Activated CD8-positive, alpha-beta memory T cell treated with anti-CD3 and anti-CD28 coated beads, Interleukin-2, amount 10 ng/mL, durations not matched to agents 7 days and 5 days (primary cell): ENCODE results near the gene PPP1R18. TPM values are rescaled to one million over a fixed set of nuclear protein-coding genes. Genes with fewer than 3 reads are reported as not detected.

Source experiments
- ATAC-seq: fragments of 150-1000 bp; cut with Tn5 transposase; one replicate; pipeline ENCODE4 v1.10.0; 2021; ENCODE audit warnings: moderate library complexity
- CTCF ChIA-PET: fragments of 350-600 bp; sonication (Branson Sonifier 250); formaldehyde crosslinking; loops from one replicate; lab custom pipeline; 2021; ENCODE audit warnings: antibody characterized with exemption; lab: Charles Lee
- DNase-seq: peaks from one replicate; pipeline ENCODE4 v3.0.0-alpha.2; 2020
- H3K27ac Mint-ChIP-seq: one replicate; pipeline ENCODE4 v1.8.0; 2021; ENCODE audit warnings: mild to moderate bottlenecking, mixed read lengths
- H3K27me3 Mint-ChIP-seq: one replicate; pipeline ENCODE4 v1.8.0; 2021; ENCODE audit warnings: mixed read lengths
- H3K36me3 Mint-ChIP-seq: one replicate; pipeline ENCODE4 v1.8.0; 2021; ENCODE audit warnings: mild to moderate bottlenecking, mixed read lengths
- H3K4me1 Mint-ChIP-seq: one replicate; pipeline ENCODE4 v1.8.0; 2021; ENCODE audit warnings: mixed read lengths
- H3K4me3 Mint-ChIP-seq: one replicate; pipeline ENCODE4 v1.8.0; 2021; ENCODE audit warnings: mild to moderate bottlenecking, moderate library complexity, mixed read lengths
- H3K9me3 Mint-ChIP-seq: one replicate; pipeline ENCODE4 v1.8.0; 2022; ENCODE audit warnings: low read depth, mixed read lengths
- total RNA-seq, 2 experiments: library from RNA; stranded (reverse); gene quantifications; one replicate each; pipeline ENCODE4 v1.2.3, GENCODE V29; 2021

PPP1R18 gene
- total RNA-seq, 2 experiments from 2014 or later: 257 to 293 TPM

DNA sequence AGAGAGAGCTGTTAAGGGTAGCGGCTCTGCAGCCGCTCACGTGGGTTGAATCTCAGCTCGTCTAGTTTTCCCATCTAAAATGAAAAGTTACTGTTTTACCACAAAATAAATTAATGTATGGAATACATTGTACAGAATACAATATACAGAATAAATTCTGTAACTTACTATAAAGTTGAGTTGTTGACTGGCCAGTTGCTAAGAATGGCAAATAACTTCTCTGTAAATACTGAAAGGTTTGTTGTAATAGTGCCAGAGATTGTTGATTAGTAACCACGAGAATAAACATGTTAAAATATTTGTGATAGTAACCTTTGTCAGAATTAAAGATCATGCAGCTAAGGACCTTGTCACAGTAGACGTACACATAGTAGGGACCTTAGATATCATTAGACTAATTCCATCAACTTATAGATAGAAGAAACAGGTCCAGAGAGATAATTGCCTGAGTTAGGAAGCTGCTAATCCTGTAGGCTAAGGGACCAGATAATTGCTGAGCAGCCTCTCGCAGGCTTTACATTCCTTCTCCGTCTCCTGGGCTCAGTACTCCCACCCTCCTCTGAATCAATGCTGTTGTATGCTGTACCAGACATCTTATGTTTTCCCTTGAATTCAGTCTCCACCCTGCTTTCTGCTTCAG is 4.9 kb upstream of the PPP1R18 start:
- no peak for DNase-seq
- H3K4me3 Mint-ChIP-seq: peak overlapping the region; percentile 80
- H3K27me3 Mint-ChIP-seq: no peaks in the 10 kb centered on the region
- H3K9me3 Mint-ChIP-seq: no peaks in the 10 kb centered on the region
- H3K4me1 Mint-ChIP-seq: peaks cover 40% of the 10 kb centered on the region
- CTCF ChIA-PET: interaction anchor here (0.9 to 5.3 kb wide), 9 partner anchors 11 to 50 kb away, joined by 3 to 26 read pairs (median 5); partner anchors contain the start of gene DHX16
- peak overlapping the region; percentile 58 for H3K27ac Mint-ChIP-seq
- peaks cover 5% of the 10 kb centered on the region for H3K36me3 Mint-ChIP-seq
- ATAC-seq: no peak

DNA sequence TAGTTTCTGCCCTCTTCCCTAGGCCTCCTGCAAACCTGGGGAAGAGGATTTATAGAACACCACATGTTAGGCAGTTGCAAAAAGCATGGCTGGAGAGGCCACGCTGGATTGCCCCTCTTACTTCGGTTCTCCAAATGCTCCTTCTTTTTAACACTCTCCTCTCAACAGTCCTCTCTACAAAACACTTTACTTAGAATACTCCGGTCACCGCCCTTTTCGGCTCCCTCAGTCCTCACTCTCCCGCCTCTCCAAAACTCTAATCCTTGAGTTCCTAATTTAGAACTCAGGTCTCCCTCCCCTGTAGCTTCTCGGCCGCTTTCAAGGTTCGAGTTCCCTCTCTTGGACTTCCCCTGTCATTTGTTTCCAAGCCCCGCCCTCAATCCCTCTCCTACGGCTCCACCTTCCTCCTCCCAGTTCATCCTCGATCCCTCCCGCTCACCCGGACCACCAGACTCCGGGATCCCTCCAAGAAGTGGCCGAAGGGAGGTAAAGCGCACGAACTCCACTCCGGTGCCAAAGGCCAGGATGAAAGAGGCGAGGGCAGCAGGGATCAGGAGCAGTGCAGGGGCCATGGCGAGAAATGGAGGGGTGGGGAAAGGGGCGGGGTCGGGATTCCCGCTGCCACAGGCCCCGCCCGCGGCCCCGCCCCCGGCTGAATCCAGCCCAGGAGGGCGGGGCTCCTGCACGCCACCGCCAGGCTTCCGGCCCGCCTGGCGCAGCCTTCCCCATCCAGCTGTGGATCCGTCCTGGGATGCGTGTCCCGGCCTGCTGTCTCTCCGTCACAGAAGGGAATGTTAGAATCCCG is 4.2 kb upstream of the PPP1R18 start, which contains the start of gene NRM:
Gene NRM (minus strand): TSS at position 582 of the 805 bp plus-strand sequence. CDS start 10 bp downstream, at position 572.
- peak within 1 kb of the TSS; percentile 80 for H3K4me3 Mint-ChIP-seq
- no peaks in the 10 kb centered on the region for H3K27me3 Mint-ChIP-seq
- DNase-seq (peak; percentile 79), ATAC-seq (peak; percentile 58)
- H3K36me3 Mint-ChIP-seq: peaks cover 11% of the 10 kb centered on the region
- peak within 1 kb of the TSS; percentile 77 for H3K27ac Mint-ChIP-seq
- CTCF ChIA-PET: interaction anchor here (0.8 to 5.3 kb wide), 9 partner anchors 11 to 146 kb away, joined by 3 to 26 read pairs (median 5); partner anchors contain the start of gene DHX16
- no peaks in the 10 kb centered on the region for H3K9me3 Mint-ChIP-seq
- peaks cover 40% of the 10 kb centered on the region for H3K4me1 Mint-ChIP-seq

DNA sequence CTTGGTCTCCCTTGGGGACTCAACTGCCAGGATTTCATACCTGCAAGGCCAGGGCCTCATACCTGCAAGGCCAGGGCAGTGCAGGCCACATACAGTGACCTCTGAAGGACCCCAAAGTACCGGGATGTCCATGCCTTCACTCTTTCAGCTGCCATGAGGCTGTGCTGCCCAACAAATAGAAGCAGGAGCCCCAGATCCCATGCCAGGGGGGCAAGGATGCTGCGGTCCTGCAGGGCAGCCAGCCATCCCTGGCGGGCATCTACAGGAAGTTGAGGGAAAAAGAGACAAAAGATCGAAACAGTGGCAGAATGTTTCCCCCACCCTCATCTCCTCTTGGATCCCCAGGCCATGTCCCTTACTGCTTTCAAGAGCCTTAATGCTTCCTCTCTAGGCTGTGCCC is 3.5 kb upstream of the PPP1R18 start:
- DNase-seq (no peak), ATAC-seq (no peak)
- Mint-ChIP-seq H3K36me3 (peaks cover 18% of the 10 kb centered on the region), H3K4me1 (peaks cover 40% of the 10 kb centered on the region), H3K27ac (peak overlapping the region; percentile 77), H3K9me3 (no peaks in the 10 kb centered on the region), H3K4me3 (peak overlapping the region; percentile 80), H3K27me3 (no peaks in the 10 kb centered on the region)
- CTCF ChIA-PET: interaction anchor here (0.8 to 5.3 kb wide), 7 partner anchors 10 to 145 kb away, joined by 3 to 26 read pairs (median 21); partner anchors contain the start of gene DHX16

DNA sequence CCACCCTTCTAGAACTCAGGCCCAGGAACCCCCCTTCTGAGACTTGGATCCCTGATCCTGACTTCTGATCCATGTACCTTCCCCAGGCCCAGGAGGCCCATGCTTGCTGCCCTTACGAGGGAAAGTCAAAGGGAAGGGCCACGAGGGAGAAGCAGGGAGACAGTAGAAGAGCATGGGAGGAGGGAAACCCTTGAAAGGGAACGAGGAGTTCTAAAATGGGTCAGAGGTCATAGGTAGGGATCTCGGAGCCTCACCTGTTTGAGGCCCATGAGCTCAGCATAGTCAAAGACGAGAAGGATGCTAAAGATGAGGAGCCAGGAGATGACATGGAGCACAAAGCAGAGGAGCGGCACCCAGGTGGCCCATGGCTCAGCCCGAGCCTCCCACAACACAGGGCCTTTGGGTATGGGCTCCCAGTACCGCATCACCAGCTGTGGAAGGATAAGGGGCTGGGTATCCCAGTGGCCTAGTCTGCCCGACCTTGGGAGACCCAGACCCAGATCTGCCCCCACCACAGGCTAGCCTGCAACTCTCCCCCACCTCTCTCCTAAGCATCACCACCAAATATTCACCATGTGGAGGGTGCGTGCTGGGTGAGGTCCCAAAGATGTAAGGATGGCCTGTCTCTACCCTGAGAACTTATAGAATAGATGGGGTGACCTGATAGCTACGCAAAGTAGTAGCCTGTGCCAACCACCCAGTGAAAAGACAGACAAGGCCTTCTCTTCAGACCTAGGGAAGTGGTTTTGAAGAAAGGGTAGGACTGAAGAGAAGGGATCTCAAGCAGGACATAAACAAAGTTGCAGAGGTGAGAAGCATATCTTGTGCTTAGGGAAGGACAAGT is 2.8 kb upstream of the PPP1R18 start:
- CTCF ChIA-PET: interaction anchor here (0.8 to 4.9 kb wide), 7 partner anchors 10 to 145 kb away, joined by 3 to 23 read pairs (median 12); partner anchors contain the start of gene MDC1
- Mint-ChIP-seq H3K4me3 (peak overlapping the region; percentile 80), H3K36me3 (peaks cover 20% of the 10 kb centered on the region), H3K9me3 (no peaks in the 10 kb centered on the region), H3K4me1 (peaks cover 40% of the 10 kb centered on the region), H3K27ac (peak overlapping the region; percentile 77), H3K27me3 (no peaks in the 10 kb centered on the region)
- ATAC-seq: no peak
- DNase-seq: no peak

DNA sequence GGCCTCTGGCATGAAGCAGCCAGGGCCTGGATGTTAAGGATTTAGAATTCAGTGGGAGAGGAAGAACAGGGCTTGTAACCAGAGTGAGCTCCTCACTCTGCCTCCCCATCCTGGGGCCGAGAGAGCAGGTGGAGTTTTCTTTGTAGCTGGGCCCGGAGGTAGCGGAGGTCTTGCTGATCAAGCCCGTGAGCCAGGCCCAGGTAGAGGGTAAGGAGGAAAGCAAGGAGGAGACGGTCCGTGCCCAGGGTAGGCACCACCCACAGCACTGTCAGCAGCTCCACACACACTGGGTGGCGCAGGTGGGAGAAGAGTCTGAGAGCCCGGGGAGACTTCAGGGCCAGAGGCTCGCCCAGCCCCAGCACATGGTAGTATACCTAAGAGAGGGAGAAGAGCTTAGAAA is 2.1 kb upstream of the PPP1R18 start:
- Mint-ChIP-seq H3K36me3 (peaks cover 26% of the 10 kb centered on the region), H3K27me3 (no peaks in the 10 kb centered on the region), H3K4me3 (peak overlapping the region; percentile 90), H3K9me3 (no peaks in the 10 kb centered on the region), H3K4me1 (peaks cover 40% of the 10 kb centered on the region), H3K27ac (peak overlapping the region; percentile 87)
- CTCF ChIA-PET: interaction anchor here (0.9 to 4.9 kb wide), 9 partner anchors 10 to 225 kb away, joined by 3 to 23 read pairs (median 7); partner anchors contain the start of genes MDC1, MRPS18B, PPP1R10 and VARS2
- ATAC-seq (no peak), DNase-seq (no peak)

DNA sequence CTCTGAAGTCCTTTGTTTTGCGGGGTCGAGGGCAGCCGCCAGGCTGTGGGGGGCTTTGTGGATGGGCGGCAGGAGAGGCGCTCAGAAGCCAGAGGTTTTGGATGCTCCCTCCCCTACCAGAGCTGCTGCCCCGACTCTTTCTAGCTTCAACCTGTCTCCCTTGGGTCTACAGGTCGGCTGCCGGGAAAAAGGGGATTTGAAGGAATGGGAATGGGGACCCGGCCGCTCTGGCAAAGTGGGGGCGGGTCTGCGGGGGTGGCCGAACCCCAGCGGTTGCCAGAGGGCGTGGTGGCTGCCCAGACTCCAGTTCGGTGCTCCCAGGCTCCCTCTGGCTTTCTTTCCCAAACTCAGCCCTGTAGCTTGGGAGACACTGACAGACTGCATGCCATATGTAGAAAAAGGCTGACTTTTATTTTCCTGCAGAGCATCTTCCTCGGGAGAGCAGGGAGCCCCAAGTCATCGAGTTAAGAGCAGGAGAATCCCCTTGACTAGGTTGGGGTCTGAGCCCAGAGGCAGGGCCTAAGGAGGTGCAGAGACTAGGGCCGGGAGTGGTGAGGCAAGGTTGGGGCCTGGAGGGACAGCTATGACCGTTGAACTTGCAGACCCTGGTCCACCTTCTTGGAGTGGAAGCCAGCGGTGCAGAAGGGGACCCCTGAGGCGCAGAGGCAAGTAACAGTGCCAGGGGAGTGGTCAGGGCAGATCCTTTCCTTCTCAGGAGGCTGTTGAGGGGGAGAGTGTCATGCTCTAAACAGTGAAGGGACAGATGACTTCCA is 1.4 kb upstream of the PPP1R18 start:
- Mint-ChIP-seq H3K27ac (peak overlapping the region; percentile 87), H3K9me3 (no peaks in the 10 kb centered on the region), H3K36me3 (peaks cover 34% of the 10 kb centered on the region), H3K27me3 (no peaks in the 10 kb centered on the region), H3K4me1 (peaks cover 40% of the 10 kb centered on the region), H3K4me3 (peak overlapping the region; percentile 90)
- no peak for DNase-seq
- CTCF ChIA-PET: interaction anchor here (0.6 to 4.9 kb wide), 11 partner anchors 9 to 226 kb away, joined by 3 to 23 read pairs (median 7); partner anchors contain the start of genes MDC1, MRPS18B, PPP1R10 and TUBB
- ATAC-seq: no peak

DNA sequence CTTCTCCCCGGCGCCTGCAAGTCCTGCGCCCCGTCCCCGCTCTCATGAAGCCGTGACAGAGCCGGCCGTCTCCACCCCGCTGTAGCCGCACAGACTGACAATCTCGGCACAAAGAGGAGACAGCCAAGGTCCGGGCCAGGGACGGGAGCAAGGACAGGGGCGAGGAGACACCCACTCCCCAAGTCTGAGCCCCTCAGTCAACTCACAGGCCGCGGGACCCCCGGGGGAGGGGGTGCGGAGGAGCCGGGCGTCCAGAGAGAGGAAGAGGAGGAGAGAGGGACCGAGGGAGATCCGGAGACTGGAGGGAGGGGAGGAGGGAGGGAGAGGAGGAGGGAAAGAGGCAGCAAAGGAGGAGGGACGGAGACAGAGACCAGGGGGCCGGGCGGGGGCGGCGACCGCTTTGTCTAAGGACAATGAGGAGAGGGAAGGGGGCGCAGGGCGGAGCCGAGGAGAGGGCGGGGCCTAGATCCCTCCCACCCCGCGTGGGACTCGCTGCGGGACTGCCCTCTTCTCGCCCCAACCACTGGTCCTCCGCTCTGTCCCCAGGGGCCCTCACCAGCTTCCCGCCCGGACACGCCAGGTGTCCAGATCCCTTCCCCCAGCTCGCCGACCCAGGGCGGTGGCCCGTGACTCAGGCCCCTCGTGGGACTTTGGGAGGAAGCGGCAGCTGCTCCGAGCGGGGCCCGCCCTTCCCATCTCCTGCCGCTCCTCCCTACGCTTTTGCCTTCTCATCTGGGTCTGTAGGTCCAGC is 638 bp upstream of the PPP1R18 start:
- DNase-seq (peak; percentile 88), ATAC-seq (peak; percentile 37)
- Mint-ChIP-seq H3K4me1 (peaks cover 38% of the 10 kb centered on the region), H3K9me3 (no peaks in the 10 kb centered on the region), H3K4me3 (peak overlapping the region; percentile 90), H3K27me3 (no peaks in the 10 kb centered on the region), H3K27ac (peak overlapping the region; percentile 87), H3K36me3 (peaks cover 40% of the 10 kb centered on the region)
- CTCF ChIA-PET: interaction anchor here (0.6 to 4.9 kb wide), 9 partner anchors 8 to 72 kb away, joined by 3 to 23 read pairs (median 7); partner anchors contain the start of genes MDC1 and TUBB

DNA sequence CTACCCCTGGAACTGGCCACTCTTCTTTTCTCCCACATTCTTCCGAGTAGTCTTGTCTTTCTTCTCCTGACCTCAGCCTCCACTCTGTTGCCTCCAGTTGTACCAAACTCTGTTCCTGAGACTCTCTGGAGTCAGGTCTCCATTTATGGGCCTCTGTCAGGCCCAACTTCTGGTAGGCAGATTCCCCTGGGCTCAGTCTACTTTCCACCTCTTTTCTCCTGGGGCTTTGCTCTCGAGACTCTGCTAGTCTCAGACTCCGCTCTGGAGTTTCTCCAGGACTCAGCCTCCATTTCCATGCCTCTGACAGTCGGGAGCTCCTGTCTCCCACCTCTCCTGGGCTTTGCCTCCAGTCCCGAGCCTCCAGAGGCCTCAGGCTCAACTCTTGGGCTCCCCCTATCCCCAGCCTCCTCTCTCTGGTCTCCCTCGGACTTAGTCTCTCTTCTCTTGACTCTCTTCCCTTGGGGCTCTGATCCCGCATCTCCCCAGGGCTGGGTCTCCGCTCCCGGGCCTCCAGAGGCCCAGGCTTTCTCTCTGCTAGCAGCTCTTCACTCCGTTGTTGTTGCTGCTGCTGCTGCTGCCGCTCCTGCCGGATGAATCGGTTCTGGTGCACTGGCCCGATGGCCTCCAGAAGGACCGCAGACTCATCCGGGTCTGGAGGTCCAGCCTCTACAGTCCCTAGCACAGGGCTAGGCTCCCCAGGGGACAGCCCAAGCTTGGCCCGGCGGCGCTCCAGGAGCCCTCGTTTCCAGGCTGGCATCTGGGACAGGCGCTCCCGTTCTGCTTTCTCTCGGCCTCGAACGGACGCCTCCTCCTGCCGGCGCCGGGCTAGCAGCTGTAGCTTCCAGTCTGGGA is 1.1 kb downstream of the PPP1R18 start:
- peaks cover 35% of the 10 kb centered on the region for H3K4me1 Mint-ChIP-seq
- no peaks in the 10 kb centered on the region for H3K9me3 Mint-ChIP-seq
- CTCF ChIA-PET: interaction anchor here (1.2 to 23.7 kb wide), 6 partner anchors 11 to 41 kb away, joined by 3 to 936 read pairs (median 6); partner anchors contain the start of genes DHX16, FLOT1, MDC1 and TUBB
- H3K4me3 Mint-ChIP-seq: peak overlapping the region; percentile 90
- ATAC-seq (no peak), DNase-seq (peak; percentile 65)
- H3K36me3 Mint-ChIP-seq: peaks cover 54% of the 10 kb centered on the region
- H3K27ac Mint-ChIP-seq: peak overlapping the region; percentile 87
- no peaks in the 10 kb centered on the region for H3K27me3 Mint-ChIP-seq

DNA sequence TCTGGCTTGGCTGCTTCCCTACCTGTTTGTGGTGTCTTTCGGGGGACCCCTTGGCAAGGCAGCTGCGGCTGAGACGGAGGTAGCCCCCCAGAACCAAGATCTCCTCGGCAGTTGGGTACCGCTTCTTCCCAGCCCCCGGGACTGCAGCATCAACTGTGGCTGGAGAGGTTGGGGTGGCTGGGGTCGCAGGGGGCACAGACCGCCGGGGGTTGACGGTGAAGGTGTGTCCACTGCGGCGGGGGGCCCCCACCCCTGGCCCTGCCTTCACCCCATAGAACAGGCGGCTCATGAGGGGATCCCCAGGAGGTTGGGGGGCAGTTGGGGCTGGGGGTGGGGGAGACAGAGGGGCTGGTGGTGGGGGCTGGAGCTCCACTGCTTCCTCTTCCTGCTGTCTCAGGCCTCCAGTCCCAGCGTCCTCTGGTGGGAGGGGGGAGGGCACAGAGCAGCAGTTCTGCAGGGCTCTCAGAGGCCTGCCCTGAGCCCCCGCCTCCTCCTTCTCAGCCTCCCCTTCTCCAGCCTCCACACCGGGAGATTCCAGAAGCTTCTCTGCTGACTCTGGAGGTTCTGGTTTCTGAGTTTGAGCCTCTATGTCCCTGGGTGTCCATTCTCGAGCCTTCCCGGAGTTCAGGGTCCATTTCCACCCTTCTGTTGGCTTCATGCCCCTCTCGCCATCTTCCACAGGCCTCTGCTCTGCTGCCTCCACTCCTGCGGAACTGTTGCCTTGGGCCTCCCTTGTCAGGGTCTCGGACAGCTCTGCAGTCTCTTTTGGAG is 1.9 kb downstream of the PPP1R18 start:
- H3K36me3 Mint-ChIP-seq: peaks cover 62% of the 10 kb centered on the region
- no peaks in the 10 kb centered on the region for H3K9me3 Mint-ChIP-seq
- CTCF ChIA-PET: interaction anchor here (1.3 to 23.7 kb wide), 5 partner anchors 10 to 42 kb away, joined by 4 to 936 read pairs (median 8); partner anchors contain the start of genes DHX16, FLOT1, MDC1 and TUBB
- no peaks in the 10 kb centered on the region for H3K27me3 Mint-ChIP-seq
- peaks cover 34% of the 10 kb centered on the region for H3K4me1 Mint-ChIP-seq
- peak overlapping the region; percentile 90 for H3K4me3 Mint-ChIP-seq
- peak; percentile 6 for ATAC-seq
- peak; percentile 86 for DNase-seq
- H3K27ac Mint-ChIP-seq: peak overlapping the region; percentile 90

DNA sequence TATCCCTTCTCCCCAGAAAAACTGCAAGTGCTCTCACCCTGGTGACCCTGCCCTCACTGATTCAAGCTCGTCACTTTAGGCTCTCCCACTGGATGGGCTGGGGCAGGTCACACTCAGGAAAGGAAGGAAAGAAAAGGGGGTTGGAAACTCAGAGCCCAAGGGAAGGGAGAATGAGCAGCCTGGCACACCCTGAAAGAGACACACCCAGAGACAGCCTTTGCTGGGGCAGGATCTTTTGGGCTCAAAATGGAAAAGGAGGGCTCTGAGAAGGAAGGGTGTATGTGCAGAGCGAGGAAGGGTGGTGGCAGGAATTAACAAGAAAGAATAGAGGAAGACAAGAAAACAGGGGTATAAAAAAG is 2.5 kb downstream of the PPP1R18 start:
- ATAC-seq (no peak), DNase-seq (no peak)
- CTCF ChIA-PET: interaction anchor here (0.8 to 23.7 kb wide), 5 partner anchors 9 to 69 kb away, joined by 3 to 936 read pairs (median 8); partner anchors contain the start of genes DHX16, FLOT1, MDC1 and TUBB
- Mint-ChIP-seq H3K36me3 (peaks cover 68% of the 10 kb centered on the region), H3K4me1 (peaks cover 32% of the 10 kb centered on the region), H3K9me3 (no peaks in the 10 kb centered on the region), H3K27ac (peak overlapping the region; percentile 90), H3K4me3 (peak overlapping the region; percentile 90), H3K27me3 (no peaks in the 10 kb centered on the region)
